Activated T-cell treated with anti-CD3 and anti-CD28 coated beads, Interleukin-2, amount 50 U/mL, for 4 hours (primary cell): Measurements from ENCODE around the gene N4BP2. TPM values are rescaled to one million over a fixed set of nuclear protein-coding genes. Genes with fewer than 3 reads are reported as not detected.
"Not testable (repeated sequence)": the region's sequence is repeated elsewhere in the genome, so short reads cannot be mapped to it uniquely, and the experiment has no call there.

Source experiments
- ATAC-seq, 2 donors: fragments of 200-7000 bp; cut with Tn5 transposase; one replicate each; pipeline ENCODE4 v1.10.0; 2021
- DNase-seq: peaks from one replicate; pipeline ENCODE4 v3.0.0-alpha.2; 2020
- H3K27me3 Mint-ChIP-seq: one replicate; pipeline ENCODE4 v1.8.0; 2021; ENCODE audit warnings: low read depth, mixed read lengths
- H3K36me3 Mint-ChIP-seq: one replicate; pipeline ENCODE4 v1.8.0; 2022; ENCODE audit warnings: mixed read lengths; ENCODE audit not compliant: insufficient read depth
- H3K4me1 Mint-ChIP-seq: one replicate; pipeline ENCODE4 v1.8.0; 2021; ENCODE audit warnings: low read depth, mixed read lengths
- H3K4me3 Mint-ChIP-seq: one replicate; pipeline ENCODE4 v1.8.0; 2021; ENCODE audit warnings: mild to moderate bottlenecking, moderate library complexity, mixed read lengths
- H3K9me3 Mint-ChIP-seq: one replicate; pipeline ENCODE4 v1.8.0; 2021; ENCODE audit warnings: mixed read lengths
- total RNA-seq, 3 donors: library from RNA; stranded (reverse); gene quantifications; one replicate each; pipeline ENCODE4 v1.2.1, GENCODE V29; 2021

Gene N4BP2
- total RNA-seq, 3 donors from 2014 or later: 10.3 to 15.9 (median 11.9) TPM

- DNase-seq (peak; percentile 31), ATAC-seq (peak; percentile 69 to 70)
- Mint-ChIP-seq H3K4me3 (peak overlapping the region; percentile 92), H3K36me3 (peaks cover 7% of the 10 kb centered on the region), H3K4me1 (peaks cover 40% of the 10 kb centered on the region), H3K9me3 (no peaks in the 10 kb centered on the region), H3K27me3 (no peaks in the 10 kb centered on the region)
Measured at GRCh38 chr4:40057586-40058091, 989 bp downstream of the N4BP2 start.

GRCh38 chr4:40058121-40058520 is 1.5 kb downstream of the N4BP2 start:
- Mint-ChIP-seq H3K9me3 (no peaks in the 10 kb centered on the region), H3K4me3 (peak overlapping the region; percentile 92), H3K36me3 (peaks cover 9% of the 10 kb centered on the region), H3K4me1 (peaks cover 40% of the 10 kb centered on the region), H3K27me3 (no peaks in the 10 kb centered on the region)
- DNase-seq: no peak
- no peak for ATAC-seq

DNA sequence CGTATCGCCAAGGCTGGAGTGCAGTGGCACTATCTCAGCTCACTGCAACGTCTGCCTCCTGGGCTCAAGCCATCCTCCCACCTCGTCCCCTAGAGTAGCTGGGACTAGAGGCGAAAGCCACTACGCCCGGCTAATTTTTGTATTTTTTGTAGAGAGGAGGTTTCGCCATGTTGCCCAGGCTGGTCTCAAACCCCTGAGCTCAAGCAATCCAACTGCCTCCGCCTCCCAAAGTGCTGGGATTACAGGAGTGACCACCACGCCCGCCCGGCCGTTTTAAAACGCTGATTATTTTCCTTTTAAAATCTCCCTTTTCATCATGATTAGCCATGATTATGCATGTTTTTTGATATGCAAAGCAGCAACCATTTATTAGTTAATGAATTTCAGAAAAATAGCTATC is 2.2 kb downstream of the N4BP2 start:
- ATAC-seq: no peak

GRCh38 chr4:40059362-40059761 is 2.7 kb downstream of the N4BP2 start:
- DNase-seq (no peak), ATAC-seq (no peak)
- Mint-ChIP-seq H3K4me1 (peaks cover 40% of the 10 kb centered on the region), H3K27me3 (no peaks in the 10 kb centered on the region), H3K36me3 (peaks cover 11% of the 10 kb centered on the region), H3K4me3 (peak overlapping the region; percentile 64), H3K9me3 (no peaks in the 10 kb centered on the region)

More for the DNA sequence above, 2.2 kb downstream of the N4BP2 start:
- Mint-ChIP-seq H3K4me1 (peaks cover 40% of the 10 kb centered on the region), H3K27me3 (no peaks in the 10 kb centered on the region), H3K4me3 (peak overlapping the region; percentile 64), H3K36me3 (peaks cover 11% of the 10 kb centered on the region), H3K9me3 (no peaks in the 10 kb centered on the region)
- DNase-seq: no peak

DNA sequence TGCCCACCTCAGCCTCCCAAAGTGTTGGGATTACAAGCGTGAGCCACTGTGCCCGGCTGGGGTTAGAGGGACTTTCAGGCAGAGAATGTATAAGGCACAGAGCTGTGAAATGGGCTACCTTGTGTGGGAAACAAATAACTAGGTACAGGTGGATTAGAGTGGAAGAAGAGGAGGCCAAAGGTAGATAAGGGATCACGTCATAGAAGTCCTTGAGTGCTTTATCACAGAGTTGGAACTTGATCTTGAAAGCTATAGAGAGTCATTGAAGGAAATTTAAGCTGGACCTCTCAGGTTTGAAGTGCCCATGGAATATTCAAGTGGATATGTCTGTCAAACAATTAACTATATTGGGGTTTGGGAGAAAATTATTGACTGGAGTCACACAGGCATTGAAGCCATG is 8.4 kb downstream of the N4BP2 start:
- H3K4me3 Mint-ChIP-seq: no peak overlapping the region
- no peaks in the 10 kb centered on the region for H3K9me3 Mint-ChIP-seq
- H3K36me3 Mint-ChIP-seq: peaks cover 24% of the 10 kb centered on the region
- no peaks in the 10 kb centered on the region for H3K27me3 Mint-ChIP-seq
- DNase-seq (no peak), ATAC-seq (no peak)
- H3K4me1 Mint-ChIP-seq: peaks cover 39% of the 10 kb centered on the region

- no peak for DNase-seq
- Mint-ChIP-seq H3K4me1 (peaks cover 45% of the 10 kb centered on the region), H3K36me3 (peaks cover 24% of the 10 kb centered on the region), H3K9me3 (no peaks in the 10 kb centered on the region), H3K4me3 (no peak overlapping the region), H3K27me3 (no peaks in the 10 kb centered on the region)
- ATAC-seq: peak in 1 of 2 donors; percentile 43
Measured at GRCh38 chr4:40066651-40067050, 10.0 kb downstream of the N4BP2 start.

GRCh38 chr4:40070387-40070786 is 13.7 kb downstream of the N4BP2 start:
- no peaks in the 10 kb centered on the region for H3K27me3 Mint-ChIP-seq
- DNase-seq (no peak), ATAC-seq (no peak)
- no peak overlapping the region for H3K4me3 Mint-ChIP-seq
- peaks cover 8% of the 10 kb centered on the region for H3K36me3 Mint-ChIP-seq
- H3K4me1 Mint-ChIP-seq: peaks cover 37% of the 10 kb centered on the region
- H3K9me3 Mint-ChIP-seq: no peaks in the 10 kb centered on the region

DNA sequence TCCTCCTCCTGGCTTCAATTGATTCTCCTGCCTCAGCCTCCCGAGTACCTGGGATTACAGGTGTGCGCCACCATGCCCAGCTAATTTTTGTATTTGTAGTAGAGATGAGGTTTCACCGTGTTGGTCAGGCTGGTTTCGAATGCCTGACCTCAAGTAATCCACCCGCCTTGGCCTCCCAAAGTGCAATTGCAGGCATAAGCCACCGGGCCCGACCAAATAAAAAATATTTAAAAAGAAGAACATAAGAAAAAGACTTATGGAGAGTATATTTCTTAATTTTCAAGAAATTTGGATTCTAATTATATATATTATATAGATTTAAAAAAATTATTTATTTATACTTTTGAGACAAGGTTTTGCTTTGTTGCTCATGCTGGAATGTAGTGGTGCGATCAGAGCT is 29.8 kb downstream of the N4BP2 start:
- H3K27me3 Mint-ChIP-seq: no peaks in the 10 kb centered on the region
- H3K9me3 Mint-ChIP-seq: no peaks in the 10 kb centered on the region
- peaks cover 5% of the 10 kb centered on the region for H3K36me3 Mint-ChIP-seq
- H3K4me1 Mint-ChIP-seq: no peaks in the 10 kb centered on the region
- ATAC-seq: no peak
- no peak for DNase-seq
- no peak overlapping the region for H3K4me3 Mint-ChIP-seq

- no peak for DNase-seq
- Mint-ChIP-seq H3K4me1 (no peaks in the 10 kb centered on the region), H3K36me3 (peaks cover 5% of the 10 kb centered on the region), H3K27me3 (no peaks in the 10 kb centered on the region), H3K4me3 (no peak overlapping the region), H3K9me3 (no peaks in the 10 kb centered on the region)
- ATAC-seq: no peak
Measured at GRCh38 chr4:40087799-40088366, 31.2 kb downstream of the N4BP2 start.

DNA sequence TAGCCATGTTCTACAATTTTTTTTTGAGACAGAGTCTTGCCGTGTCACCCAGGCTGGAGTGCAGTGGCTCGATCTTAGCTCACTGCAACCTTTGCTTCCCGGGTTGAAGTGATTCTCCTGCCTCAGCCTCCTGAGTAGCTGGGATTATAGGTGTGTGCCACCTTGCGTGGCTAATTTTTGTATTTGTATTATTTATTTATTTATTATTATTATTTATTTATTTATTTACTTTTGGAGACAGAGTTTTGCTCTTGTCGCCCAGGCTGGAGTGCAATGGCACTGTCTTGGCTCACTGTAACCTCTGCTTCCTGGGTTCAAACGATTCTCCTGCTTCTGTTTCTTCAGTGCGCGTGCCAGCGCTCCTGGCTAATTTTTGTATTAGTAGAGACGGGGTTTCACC is 36.8 kb downstream of the N4BP2 start:
- not testable (repeated sequence) for H3K4me3 Mint-ChIP-seq, H3K9me3 Mint-ChIP-seq, H3K4me1 Mint-ChIP-seq, H3K36me3 Mint-ChIP-seq, DNase-seq, ATAC-seq, H3K27me3 Mint-ChIP-seq

- no peaks in the 10 kb centered on the region for H3K9me3 Mint-ChIP-seq
- H3K4me3 Mint-ChIP-seq: no peak overlapping the region
- no peak for ATAC-seq
- DNase-seq: no peak
- H3K4me1 Mint-ChIP-seq: no peaks in the 10 kb centered on the region
- no peaks in the 10 kb centered on the region for H3K27me3 Mint-ChIP-seq
- H3K36me3 Mint-ChIP-seq: peaks cover 11% of the 10 kb centered on the region
Measured at GRCh38 chr4:40099010-40099409, 42.4 kb downstream of the N4BP2 start.

DNA sequence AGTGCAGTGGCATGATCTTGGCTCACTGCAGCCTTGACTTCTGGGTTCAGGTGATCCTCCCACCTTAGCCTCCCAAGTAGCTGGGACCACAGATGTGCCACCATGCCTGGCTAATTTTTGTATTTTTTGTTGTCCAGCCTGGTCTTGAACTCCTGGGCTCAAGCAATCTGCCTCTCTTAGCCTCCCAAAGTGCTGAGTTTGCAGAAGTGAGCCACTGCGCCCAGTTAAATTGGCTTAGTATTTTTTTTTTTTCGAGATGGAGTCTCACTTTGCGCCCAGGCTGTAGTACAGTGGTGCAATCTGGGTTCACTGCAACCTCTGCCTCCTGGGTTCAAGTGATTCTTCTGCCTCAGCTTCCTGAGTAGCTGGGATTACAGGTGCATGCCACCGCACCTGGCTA is 50.5 kb downstream of the N4BP2 start:
- DNase-seq, ATAC-seq, H3K4me3 Mint-ChIP-seq, H3K9me3 Mint-ChIP-seq, H3K4me1 Mint-ChIP-seq, H3K27me3 Mint-ChIP-seq: not testable (repeated sequence)
- peaks cover 29% of the 10 kb centered on the region for H3K36me3 Mint-ChIP-seq

DNA sequence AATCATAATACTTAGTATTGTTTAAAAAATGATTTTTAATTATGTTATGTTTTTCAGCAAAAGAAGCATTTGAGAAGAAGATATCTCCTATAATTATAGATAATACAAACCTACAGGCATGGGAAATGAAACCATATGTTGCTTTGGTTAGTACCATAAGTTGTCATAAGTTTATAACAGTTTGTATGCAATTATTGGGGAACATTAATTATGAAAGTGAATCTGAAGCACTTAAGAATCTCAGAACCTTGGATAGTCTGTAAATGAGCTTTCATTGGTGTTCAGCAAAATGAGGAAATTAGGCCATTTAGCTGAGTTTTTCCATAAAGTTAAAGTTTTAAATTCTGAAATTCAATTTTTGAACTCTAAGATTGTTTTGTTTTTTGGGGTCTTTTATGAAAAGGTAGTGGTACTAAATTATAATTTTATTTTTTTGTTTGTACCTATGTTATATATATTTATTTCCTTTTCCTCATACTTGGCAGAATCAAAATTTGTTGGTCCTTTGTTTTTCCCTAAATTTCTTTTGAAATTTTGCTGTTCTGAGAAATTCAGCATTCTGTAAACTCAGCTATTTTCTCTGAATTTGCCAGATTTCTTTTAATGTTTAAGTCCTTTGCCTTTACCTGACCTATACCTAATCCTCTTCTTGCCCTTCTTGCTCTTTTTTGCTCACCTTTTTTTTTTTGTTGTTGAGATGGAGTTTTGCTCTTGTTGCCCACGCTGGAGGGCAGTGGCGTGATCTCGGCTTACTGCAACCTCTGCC is 55.6 kb downstream of the N4BP2 start:
- H3K4me1 Mint-ChIP-seq: no peaks in the 10 kb centered on the region

GRCh38 chr4:40114206-40114605 is 57.6 kb downstream of the N4BP2 start:
- peaks cover 2% of the 10 kb centered on the region for H3K4me1 Mint-ChIP-seq
- no peak overlapping the region for H3K4me3 Mint-ChIP-seq
- H3K36me3 Mint-ChIP-seq: peaks cover 33% of the 10 kb centered on the region
- no peaks in the 10 kb centered on the region for H3K27me3 Mint-ChIP-seq
- DNase-seq (no peak), ATAC-seq (no peak)
- H3K9me3 Mint-ChIP-seq: no peaks in the 10 kb centered on the region

More for the DNA sequence above, 55.6 kb downstream of the N4BP2 start:
- no peak overlapping the region for H3K4me3 Mint-ChIP-seq
- no peaks in the 10 kb centered on the region for H3K9me3 Mint-ChIP-seq
- no peaks in the 10 kb centered on the region for H3K27me3 Mint-ChIP-seq
- H3K36me3 Mint-ChIP-seq: peaks cover 29% of the 10 kb centered on the region
- ATAC-seq (no peak), DNase-seq (no peak)

GRCh38 chr4:40118861-40119260 is 62.2 kb downstream of the N4BP2 start:
- Mint-ChIP-seq H3K36me3 (peaks cover 28% of the 10 kb centered on the region), H3K4me1 (peaks cover 36% of the 10 kb centered on the region), H3K4me3 (no peak overlapping the region), H3K9me3 (no peaks in the 10 kb centered on the region), H3K27me3 (no peaks in the 10 kb centered on the region)
- no peak for ATAC-seq
- DNase-seq: no peak
